GM19099 (cell line): ENCODE measurements around the gene WFIKKN2.

Experiments used
- POLR2A ChIP-seq: IDR thresholded peaks from 3 replicates; pipeline ENCODE4 v1.6.1; 2011; ENCODE audit warnings: low read depth; ENCODE audit not compliant: insufficient read length; ENCODE audit errors: extremely low read depth

Gene WFIKKN2

GRCh38 chr17:50805486-50805885 is 29.9 kb upstream of the WFIKKN2 start:
- TF ChIP-seq POLR2A: no peak

DNA sequence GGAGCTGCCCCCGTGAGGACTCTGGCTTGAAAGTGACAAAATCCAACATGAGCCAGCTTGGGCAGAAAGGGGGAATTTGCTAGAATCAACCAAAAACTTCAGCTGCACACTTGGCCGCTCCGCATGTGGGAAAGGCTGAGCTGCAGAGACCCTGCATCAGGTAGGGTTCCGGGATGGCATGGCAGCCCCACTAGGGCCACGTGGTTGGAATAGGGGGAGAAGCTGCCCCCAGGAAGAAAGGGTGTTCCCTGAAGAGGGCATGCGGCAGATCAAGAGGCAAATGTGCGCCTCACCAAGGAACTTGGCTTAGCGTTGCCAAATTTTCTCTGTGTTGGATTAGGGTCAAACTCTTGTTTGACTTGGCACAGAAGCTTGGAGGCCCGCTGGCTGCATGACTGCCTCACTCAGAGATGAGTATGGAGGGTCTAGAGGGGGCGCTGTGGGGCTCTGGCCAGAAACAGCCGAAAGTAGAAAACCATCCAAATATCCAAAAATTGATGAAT is 29.2 kb upstream of the WFIKKN2 start:
- no peak for TF ChIP-seq POLR2A

- no peak for TF ChIP-seq POLR2A
Measured at GRCh38 chr17:50807009-50807408, 28.4 kb upstream of the WFIKKN2 start.

- TF ChIP-seq POLR2A: no peak
Measured at GRCh38 chr17:50807675-50808074, 27.7 kb upstream of the WFIKKN2 start.

DNA sequence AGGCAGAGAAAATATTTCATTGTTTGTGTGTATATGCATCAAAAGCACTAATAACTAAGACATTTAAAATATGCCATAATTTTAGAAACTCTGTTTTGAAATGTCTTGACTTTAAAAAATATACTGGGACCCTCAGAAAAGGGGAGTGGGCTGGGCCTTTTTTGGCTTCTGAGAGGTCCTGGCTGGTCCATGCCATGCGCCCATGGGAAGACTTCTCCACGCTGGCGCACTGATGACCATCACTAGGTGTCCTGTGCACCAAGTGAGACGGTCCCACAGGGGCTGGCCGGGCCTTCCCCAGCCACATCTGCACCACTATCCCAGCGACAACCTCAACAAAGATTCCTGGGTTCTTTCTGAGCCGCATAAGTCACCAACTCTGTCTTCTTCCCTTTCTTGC is 27.0 kb upstream of the WFIKKN2 start:
- TF ChIP-seq POLR2A: no peak

DNA sequence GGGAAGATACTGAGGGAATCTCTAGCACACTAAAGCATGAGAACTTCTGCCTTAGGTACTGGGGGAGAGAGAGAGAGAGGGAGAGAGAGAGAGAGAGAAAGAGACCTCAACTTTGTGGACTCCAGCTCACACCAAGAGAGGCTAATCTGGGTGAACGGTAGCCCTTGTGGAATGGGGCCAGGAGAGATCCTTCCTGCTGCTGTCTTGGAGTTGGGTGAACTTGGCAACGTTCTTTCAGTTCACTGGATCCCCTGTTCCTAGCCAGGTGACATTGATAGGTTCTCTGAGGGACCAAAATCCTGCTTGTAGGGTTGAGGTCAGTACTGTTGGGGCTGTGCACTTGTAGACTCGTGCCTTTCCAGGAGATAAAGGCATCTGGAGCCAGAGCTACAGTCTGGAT is 26.5 kb upstream of the WFIKKN2 start:
- TF ChIP-seq POLR2A: no peak

DNA sequence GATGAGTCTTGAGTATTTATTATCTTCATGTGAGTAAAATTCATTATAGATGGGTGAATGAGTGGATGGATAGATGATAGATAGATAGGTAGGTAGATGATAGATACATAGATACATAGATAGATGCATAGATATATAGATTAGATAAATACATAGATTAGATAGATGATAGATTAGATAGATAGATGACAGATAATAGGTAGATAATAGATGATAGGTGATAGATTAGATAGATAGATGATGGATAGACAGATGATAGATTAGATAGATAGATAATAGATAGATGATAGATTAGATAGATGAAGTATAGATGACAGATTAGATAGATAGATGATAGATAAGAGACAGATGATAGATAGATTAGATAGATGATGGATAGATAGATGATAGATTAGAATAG is 21.8 kb upstream of the WFIKKN2 start:
- TF ChIP-seq POLR2A: no peak

GRCh38 chr17:50815400-50815799 is 20.0 kb upstream of the WFIKKN2 start:
- TF ChIP-seq POLR2A: no peak

DNA sequence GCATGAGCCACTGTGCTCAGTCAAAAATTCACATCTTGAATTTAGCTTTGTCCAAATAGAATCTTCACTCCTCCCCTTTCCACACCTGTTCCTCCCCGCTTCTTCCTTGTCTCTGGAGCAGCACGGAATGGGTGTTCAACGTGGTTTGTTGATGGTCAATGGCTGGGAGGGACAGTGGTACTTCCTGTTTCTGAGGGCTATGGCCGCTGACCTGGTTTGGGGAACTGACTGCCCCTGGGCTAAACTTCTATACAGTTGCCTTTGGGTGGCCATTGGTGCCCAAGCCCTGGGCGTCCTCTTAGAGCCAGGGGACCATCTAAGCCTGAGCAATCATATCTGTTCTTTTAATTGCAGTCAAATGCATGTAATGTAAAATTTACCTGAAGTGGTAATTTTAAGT is 19.1 kb upstream of the WFIKKN2 start:
- TF ChIP-seq POLR2A: no peak

GRCh38 chr17:50816771-50817751 is 18.3 kb upstream of the WFIKKN2 start:
- TF ChIP-seq POLR2A: no peak

DNA sequence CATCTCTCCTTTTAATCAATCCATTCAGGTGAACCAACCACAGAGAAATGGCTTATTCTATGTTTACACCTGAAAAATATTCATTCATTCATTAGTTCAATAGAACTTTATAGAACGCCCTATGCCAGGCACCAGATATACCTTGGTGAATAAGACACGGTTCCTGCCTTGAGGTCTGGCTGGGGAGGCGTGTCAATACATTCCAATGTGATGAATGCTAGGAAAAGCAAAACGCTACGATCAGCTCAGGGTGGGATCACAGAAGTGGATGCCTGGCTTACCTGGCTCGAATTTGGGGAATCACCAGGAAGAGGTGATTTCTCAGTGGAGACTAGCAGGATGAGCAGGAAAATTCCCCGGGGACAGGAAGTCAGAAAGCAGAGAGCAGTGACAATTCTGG is 17.5 kb upstream of the WFIKKN2 start:
- no peak for TF ChIP-seq POLR2A

DNA sequence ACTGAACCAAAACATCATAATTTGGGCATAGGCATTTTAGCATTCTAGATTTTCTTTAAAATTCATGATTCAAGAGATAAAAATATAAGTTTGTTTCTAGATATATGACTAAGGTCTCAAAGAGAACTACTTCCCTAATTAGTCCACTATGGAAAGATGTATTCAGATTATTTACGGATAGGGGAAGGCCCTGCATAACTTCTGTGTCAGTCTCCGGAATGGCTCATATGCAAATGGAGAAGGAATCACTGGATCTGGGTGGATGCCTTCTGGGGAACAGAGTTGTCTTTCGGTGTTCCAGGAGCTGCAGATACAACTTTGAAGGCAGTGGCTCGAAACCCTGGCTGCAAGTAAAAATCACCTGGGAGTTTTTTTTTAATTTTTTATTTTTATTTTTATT is 17.1 kb upstream of the WFIKKN2 start:
- TF ChIP-seq POLR2A: no peak

DNA sequence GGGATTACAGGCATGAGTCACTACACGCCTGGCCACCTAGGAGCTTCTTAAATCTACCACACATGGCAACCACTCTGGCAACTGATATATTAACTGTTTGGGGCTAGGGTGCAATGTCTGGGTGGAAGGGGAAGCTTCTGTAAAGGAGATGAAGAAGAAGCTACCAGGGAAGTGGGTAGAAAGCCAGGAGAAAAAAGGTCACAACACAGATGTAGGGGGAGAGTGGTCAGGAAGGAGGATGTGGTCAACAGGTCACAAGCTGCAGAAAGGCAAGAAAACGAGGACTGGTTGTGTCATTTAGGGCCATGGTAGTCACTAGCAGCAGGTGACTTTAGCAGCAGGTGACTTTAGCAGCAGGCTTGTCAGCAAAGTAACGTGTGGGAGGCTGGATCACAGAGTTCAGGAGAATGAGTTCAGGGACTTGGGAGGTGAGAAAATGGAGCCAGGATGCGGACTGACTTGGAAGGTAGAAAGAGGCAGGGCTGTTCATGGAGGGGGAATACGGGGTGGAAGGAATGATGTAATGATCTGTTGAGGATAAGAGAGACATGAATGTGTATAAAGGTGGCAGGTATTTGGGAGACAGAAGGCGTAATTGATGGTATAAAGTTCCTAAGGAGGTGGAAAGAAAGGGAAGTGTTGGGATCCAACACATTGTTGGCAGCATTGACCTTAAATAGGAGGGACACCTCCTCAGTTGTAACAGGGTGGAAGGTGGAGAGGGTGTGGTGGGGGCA is 16.3 kb upstream of the WFIKKN2 start:
- no peak for TF ChIP-seq POLR2A

- TF ChIP-seq POLR2A: no peak
Measured at GRCh38 chr17:50820651-50821050, 14.7 kb upstream of the WFIKKN2 start.

GRCh38 chr17:50822550-50822949 is 12.8 kb upstream of the WFIKKN2 start:
- TF ChIP-seq POLR2A: no peak

DNA sequence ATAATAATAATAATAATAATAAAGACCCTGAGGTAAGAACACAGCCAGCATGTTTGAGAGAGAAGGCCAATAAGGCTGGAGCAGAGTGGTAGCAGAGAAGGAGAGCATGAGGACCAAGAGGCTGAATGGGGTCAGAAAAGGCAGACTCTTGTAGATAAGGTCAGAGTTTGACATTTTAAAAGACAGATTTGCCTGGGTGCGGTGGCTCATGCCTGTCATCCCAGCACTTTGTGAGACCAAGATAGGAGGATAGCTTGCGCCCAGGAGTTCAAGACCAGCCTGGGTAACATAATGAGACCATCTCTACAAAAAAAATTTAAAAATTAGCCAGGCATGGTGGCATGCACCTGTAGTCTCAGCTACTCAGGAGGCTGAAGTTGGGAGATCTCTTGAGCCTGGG is 11.0 kb upstream of the WFIKKN2 start:
- no peak for TF ChIP-seq POLR2A
